HepG2 (cell line): Measurements from ENCODE around the gene FOXK2.

Source experiments
- CHD4 ChIP-seq: fragments of 200-600 bp; sonication (generic); IDR thresholded peaks from 2 replicates; pipeline ENCODE4 v1.7.0; 2017; ENCODE audit warnings: mild to moderate bottlenecking, low read length, borderline replicate concordance
- CREM ChIP-seq, 2 experiments: sonication (generic) in 1 of 2; formaldehyde crosslinking in 1 of 2; IDR thresholded peaks; 2 replicates each; pipeline versions ENCODE4 v1.4.0 to v1.6.1; 2016 to 2020; ENCODE audit warnings: antibody characterized with exemption in 1 of 2, mild to moderate bottlenecking in 1 of 2, missing genetic modification reagents in 1 of 2
- GMEB1 ChIP-seq: sonication (generic); formaldehyde crosslinking; IDR thresholded peaks from 2 replicates; pipeline ENCODE4 v1.5.1; 2020; ENCODE audit warnings: missing genetic modification reagents, mild to moderate bottlenecking, borderline replicate concordance
- MAZ ChIP-seq, 2 experiments: sonication (generic) in 1 of 2; formaldehyde crosslinking in 1 of 2; IDR thresholded peaks; 2 replicates each; pipeline versions ENCODE4 v1.5.0 to v1.6.1; 2012 to 2020; ENCODE audit warnings: low read depth in 2 of 2, mild to moderate bottlenecking in 2 of 2, borderline replicate concordance in 1 of 2, improper control_type of control experiment in 1 of 2, low read length in 1 of 2, missing genetic modification reagents in 1 of 2, moderate library complexity in 1 of 2
- POLR2A ChIP-seq, 2 experiments: IDR thresholded peaks; 2 replicates each; pipeline ENCODE4 v1.6.1; 2011; ENCODE audit warnings: low read depth in 2 of 2, low read length in 2 of 2, mild to moderate bottlenecking in 1 of 2, moderate library complexity in 1 of 2; ENCODE audit not compliant: insufficient read depth in 1 of 2
- USF2 ChIP-seq, 2 experiments: sonication (generic) in 1 of 2; formaldehyde crosslinking in 1 of 2; IDR thresholded peaks; 2 replicates each; pipeline versions ENCODE4 v1.5.1 to v1.6.1; 2011 to 2020; ENCODE audit warnings: borderline replicate concordance in 1 of 2, low read depth in 1 of 2, low read length in 1 of 2, mild to moderate bottlenecking in 1 of 2, missing genetic modification reagents in 1 of 2, moderate library complexity in 1 of 2
- ZNF430 ChIP-seq: sonication (generic); formaldehyde crosslinking; IDR thresholded peaks from 2 replicates; pipeline ENCODE4 v1.9.0; 2021; ENCODE audit warnings: mild to moderate bottlenecking, missing genetic modification reagents
- ZNF513 ChIP-seq: sonication (generic); formaldehyde crosslinking; conservative IDR thresholded peaks from 2 replicates; pipeline ENCODE4 v1.5.0; 2020; ENCODE audit warnings: missing genetic modification reagents
- ZNF609 ChIP-seq: sonication (generic); formaldehyde crosslinking; IDR thresholded peaks from 2 replicates; pipeline ENCODE4 v1.4.0; 2020; ENCODE audit warnings: mild to moderate bottlenecking, missing genetic modification reagents, borderline replicate concordance

GRCh38 chr17:82547981-82548380 lies 28.4 kb downstream of the FOXK2 start:
- TF ChIP-seq CREM (IDR thresholded peaks at IDR 0.05), result no peak
- TF ChIP-seq CREM (CRISPR knock-in tag; IDR thresholded peaks at IDR 0.05), result no peak
- no peak for TF ChIP-seq POLR2A (IDR thresholded peaks at IDR 0.05; ENCODE audit: insufficient read depth in 1 of 2, low read depth in 2 of 2, low read length in 2 of 2)
- no peak for TF ChIP-seq MAZ (IDR thresholded peaks at IDR 0.05; ENCODE audit: borderline replicate concordance, low read depth, low read length)
- TF ChIP-seq MAZ (CRISPR knock-in tag; IDR thresholded peaks at IDR 0.05; ENCODE audit: low read depth), result no peak
- no peak for TF ChIP-seq USF2 (IDR thresholded peaks at IDR 0.05; ENCODE audit: low read depth, low read length)
- TF ChIP-seq USF2 (CRISPR knock-in tag; IDR thresholded peaks at IDR 0.05; ENCODE audit: borderline replicate concordance), result no peak
- TF ChIP-seq ZNF609, result no peak
- TF ChIP-seq CHD4, result no peak
- no peak for TF ChIP-seq ZNF430 (CRISPR knock-in tag)
- TF ChIP-seq GMEB1 (CRISPR knock-in tag), result no peak
- TF ChIP-seq ZNF513, result no peak
